Tongue (tissue), 2 donors: ENCODE results near the gene TOR1AIP2. TPM values are rescaled to one million over a fixed set of nuclear protein-coding genes. Genes with fewer than 3 reads are reported as not detected.
"Not testable (repeated sequence)": the region's sequence is repeated elsewhere in the genome, so short reads cannot be mapped to it uniquely, and the experiment has no call there.

Experiments
- DNase-seq: peaks from one replicate; pipeline ENCODE4 v3.0.0-alpha.2; 2015
- total RNA-seq: library from RNA; depleted of rRNA; stranded (reverse); fragments of >200 nt; gene quantifications from one replicate; pipeline ENCODE4 v1.2.3, GENCODE V29; 2014

The TOR1AIP2 gene
- total RNA-seq, 1 donor from 2014 or later = 59.9 TPM

- DNase-seq = no peak
These were observed 1.9 kb downstream of the TOR1AIP2 start for GRCh38 chr1:179875596-179876299.

- DNase-seq = no peak
These were observed 4.2 kb downstream of the TOR1AIP2 start for GRCh38 chr1:179873438-179873851.

- DNase-seq = no peak
These were observed 5.0 kb downstream of the TOR1AIP2 start for GRCh38 chr1:179872558-179872957.

GRCh38 chr1:179871940-179872339 lies 5.7 kb downstream of the TOR1AIP2 start:
- DNase-seq = peak; percentile 23

GRCh38 chr1:179870870-179871269 lies 6.7 kb downstream of the TOR1AIP2 start:
- DNase-seq = peak; percentile 19

- DNase-seq = peak; percentile 68
These were observed 9.9 kb downstream of the TOR1AIP2 start for GRCh38 chr1:179867493-179868330.

- no peak for DNase-seq
These were observed 11.0 kb downstream of the TOR1AIP2 start for GRCh38 chr1:179866616-179867015.

- DNase-seq = no peak
These were observed 12.2 kb downstream of the TOR1AIP2 start for GRCh38 chr1:179865377-179865776.

- no peak for DNase-seq
These were observed 17.0 kb downstream of the TOR1AIP2 start for GRCh38 chr1:179860652-179861051.

- DNase-seq = no peak
These were observed 20.6 kb downstream of the TOR1AIP2 start for GRCh38 chr1:179857009-179857408.

- DNase-seq = no peak
These were observed 21.3 kb downstream of the TOR1AIP2 start for GRCh38 chr1:179856296-179856695.

- DNase-seq = not testable (repeated sequence)
These were observed 21.8 kb downstream of the TOR1AIP2 start for GRCh38 chr1:179855831-179856230.

- DNase-seq = no peak
These were observed 24.5 kb downstream of the TOR1AIP2 start for GRCh38 chr1:179853102-179853501.

GRCh38 chr1:179848233-179848632 lies 29.4 kb downstream of the TOR1AIP2 start:
- DNase-seq = no peak

GRCh38 chr1:179840107-179840506 lies 37.5 kb downstream of the TOR1AIP2 start:
- no peak for DNase-seq

GRCh38 chr1:179836686-179837445 lies 40.7 kb downstream of the TOR1AIP2 start:
- not testable (repeated sequence) for DNase-seq

GRCh38 chr1:179831852-179832699 lies 45.5 kb downstream of the TOR1AIP2 start:
- DNase-seq = no peak

- no peak for DNase-seq
These were observed 46.4 kb downstream of the TOR1AIP2 start for GRCh38 chr1:179831225-179831624.

- DNase-seq = no peak
These were observed 49.0 kb downstream of the TOR1AIP2 start for GRCh38 chr1:179828554-179829110.

- no peak for DNase-seq
These were observed 50.9 kb downstream of the TOR1AIP2 start for GRCh38 chr1:179826626-179827280.
